Liver (tissue), 9 donors: Measurements from ENCODE around the gene ATP6V0E2. TPM values are rescaled to one million over a fixed set of nuclear protein-coding genes. Genes with fewer than 3 reads are reported as not detected.

Source experiments
- DNase-seq: peaks from one replicate; pipeline ENCODE4 v3.0.0-alpha.2; 2017; ENCODE audit warnings: low spot score
- H3K27ac ChIP-seq, 2 donors: one replicate each; pipeline ENCODE4 v1.7.0; 2013; ENCODE audit warnings: inconsistent platforms in 2 of 2, low read length in 2 of 2, control low read depth in 1 of 2, low read depth in 1 of 2, mild to moderate bottlenecking in 1 of 2
- H3K27me3 ChIP-seq, 4 donors: one replicate each; pipeline versions ENCODE4 v1.6.1 to v1.7.0; 2013; ENCODE audit warnings: low read length in 3 of 4, inconsistent platforms in 1 of 4, mild to moderate bottlenecking in 1 of 4, moderate library complexity in 1 of 4; ENCODE audit not compliant: control insufficient read depth in 4 of 4, insufficient read depth in 4 of 4
- H3K36me3 ChIP-seq, 4 donors: one replicate each; pipeline versions ENCODE4 v1.6.1 to v1.7.0; 2013; ENCODE audit warnings: low read length in 3 of 4, mild to moderate bottlenecking in 3 of 4, low read depth in 1 of 4, moderate library complexity in 1 of 4; ENCODE audit not compliant: control insufficient read depth in 4 of 4, insufficient read depth in 3 of 4
- H3K4me1 ChIP-seq, 4 donors: one replicate each; pipeline versions ENCODE4 v1.6.1 to v1.7.0; 2013; ENCODE audit warnings: low read length in 3 of 4, mild to moderate bottlenecking in 3 of 4, moderate library complexity in 1 of 4; ENCODE audit not compliant: control insufficient read depth in 4 of 4, insufficient read depth in 4 of 4
- H3K4me3 ChIP-seq, 3 donors: one replicate each; pipeline versions ENCODE4 v1.6.1 to v1.7.0; 2013; ENCODE audit warnings: low read length in 3 of 3, control low read depth in 1 of 3, low read depth in 1 of 3, mild to moderate bottlenecking in 1 of 3
- H3K9ac ChIP-seq, 2 donors: one replicate each; pipeline ENCODE4 v1.7.0; 2013; ENCODE audit warnings: low read length in 2 of 2, mild to moderate bottlenecking in 2 of 2, moderate library complexity in 2 of 2, control low read depth in 1 of 2, low read depth in 1 of 2
- H3K9me3 ChIP-seq, 4 donors: one replicate each; pipeline versions ENCODE4 v1.6.1 to v1.7.0; 2013; ENCODE audit warnings: low read length in 3 of 4; ENCODE audit not compliant: control insufficient read depth in 4 of 4
- EGR1 ChIP-seq, 2 donors: IDR thresholded peaks; 2 replicates each; pipeline ENCODE4 v1.6.1; 2016 to 2018; ENCODE audit warnings: antibody characterized with exemption in 2 of 2, low read depth in 2 of 2
- FOXA1 ChIP-seq: IDR thresholded peaks from 2 replicates; pipeline ENCODE4 v1.6.1; 2016; ENCODE audit warnings: antibody characterized with exemption
- FOXA2 ChIP-seq: IDR thresholded peaks from 2 replicates; pipeline ENCODE4 v1.6.1; 2016; ENCODE audit warnings: antibody characterized with exemption
- GABPA ChIP-seq, 2 donors: IDR thresholded peaks in 1 of 2; conservative IDR thresholded peaks in 1 of 2; 2 replicates each; pipeline ENCODE4 v1.6.1; 2016; ENCODE audit warnings: antibody characterized with exemption in 2 of 2, mild to moderate bottlenecking in 1 of 2, moderate library complexity in 1 of 2
- HNF4A ChIP-seq, 2 donors: conservative IDR thresholded peaks; 2 replicates each; pipeline ENCODE4 v1.6.1; 2016; ENCODE audit warnings: antibody characterized with exemption in 2 of 2, mild to moderate bottlenecking in 2 of 2
- HNF4G ChIP-seq: IDR thresholded peaks from 2 replicates; pipeline ENCODE4 v1.6.1; 2016; ENCODE audit warnings: antibody characterized with exemption
- JUND ChIP-seq, 2 donors: IDR thresholded peaks; 2 replicates each; pipeline ENCODE4 v1.6.1; 2016; ENCODE audit warnings: antibody characterized with exemption in 2 of 2
- NR2F2 ChIP-seq: IDR thresholded peaks from 2 replicates; pipeline ENCODE4 v1.6.1; 2016; ENCODE audit warnings: antibody characterized with exemption
- RAD21 ChIP-seq, 2 donors: IDR thresholded peaks; 2 replicates each; pipeline ENCODE4 v1.6.1; 2016; ENCODE audit warnings: antibody characterized with exemption in 2 of 2, mild to moderate bottlenecking in 2 of 2
- RXRA ChIP-seq, 2 donors: IDR thresholded peaks; 2 replicates each; pipeline ENCODE4 v1.6.1; 2017 to 2018; ENCODE audit warnings: antibody characterized with exemption in 2 of 2, mild to moderate bottlenecking in 1 of 2
- SP1 ChIP-seq: IDR thresholded peaks from 2 replicates; pipeline ENCODE4 v1.6.1; 2018; ENCODE audit warnings: antibody characterized with exemption, mild to moderate bottlenecking
- YY1 ChIP-seq: IDR thresholded peaks from 2 replicates; pipeline ENCODE4 v1.6.1; 2016; ENCODE audit warnings: antibody characterized with exemption, mild to moderate bottlenecking
- WGBS: extraction: QIAGEN DNeasy Blood & Tissue Kit; methylation state at CpG from one replicate; pipeline ENCODE4 v1.1.7; 2013; 5-methylcytosine and 5-hydroxymethylcytosine counted together
- polyA plus RNA-seq, 2 donors: library from polyadenylated mRNA; stranded (reverse) in 1 of 2; unstranded in 1 of 2; fragments of 200-250 nt in 1 of 2; fragments of >200 nt in 1 of 2; fragmentation: Nextera tagmentation in 1 of 2; extraction: Ambion mirVana in 1 of 2; gene quantifications; one replicate each; pipeline versions ENCODE4 v1.2.1 to v1.2.3, GENCODE V29; 2013 to 2015
- total RNA-seq, 2 donors: library from RNA; depleted of rRNA; stranded (reverse); fragments of >200 nt; gene quantifications; one replicate each; pipeline ENCODE4 v1.2.3, GENCODE V29; 2014
- TF ChIP-seq, protein P1 (sequence below): IDR thresholded peaks from 2 replicates; pipeline ENCODE4 v1.6.1; 2016; ENCODE audit warnings: antibody characterized with exemption, mild to moderate bottlenecking
- TF ChIP-seq, protein P2 (sequence below): IDR thresholded peaks from 2 replicates; pipeline ENCODE4 v1.6.1; 2016; ENCODE audit warnings: antibody characterized with exemption
- TF ChIP-seq, protein P3 (sequence below): fragments of 150-350 bp; IDR thresholded peaks from 2 replicates; pipeline ENCODE4 v1.5.1; 2017; ENCODE audit warnings: improper control_type of control experiment, low read depth, low read length; ENCODE audit not compliant: missing input control
- TF ChIP-seq, protein P4 (sequence below): IDR thresholded peaks from 2 replicates; pipeline ENCODE4 v1.6.1; 2016; ENCODE audit warnings: antibody characterized with exemption
- TF ChIP-seq, protein P5 (sequence below): IDR thresholded peaks from 2 replicates; pipeline ENCODE4 v1.6.1; 2016; ENCODE audit warnings: antibody characterized with exemption
- donor health status: healthy.
- donor health status: healthy.
- donor health status: healthy.
- donor health status: healthy.
- donor health status: healthy.

The ATP6V0E2 gene
- total and polyA plus RNA-seq, 4 donors = 9.8 to 77.1 (median 47.5) TPM

DNA sequence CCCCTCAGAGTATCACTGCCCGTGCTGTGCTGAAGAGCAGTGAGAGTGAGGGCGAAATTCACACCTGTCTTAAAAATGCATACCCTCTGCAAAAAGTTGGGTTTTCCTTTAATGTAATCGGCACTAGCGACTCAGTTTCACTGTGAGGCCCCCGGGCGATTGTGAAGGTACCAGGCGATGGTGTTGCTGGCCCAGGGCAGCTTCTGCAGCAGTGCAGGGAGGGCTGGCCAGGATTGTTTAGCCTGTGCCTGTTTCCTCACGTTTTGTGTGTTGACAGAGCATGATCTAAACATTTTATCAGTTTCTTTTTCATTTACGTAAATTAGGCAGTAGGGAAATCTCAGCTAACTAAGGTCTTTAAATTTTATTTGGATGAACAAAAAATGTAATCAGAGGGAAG lies 22.3 kb upstream of the ATP6V0E2 start:
- H3K9ac ChIP-seq = no peak overlapping the region
- WGBS = 91% methylated on average over 9 of the region's 9 CpGs

DNA sequence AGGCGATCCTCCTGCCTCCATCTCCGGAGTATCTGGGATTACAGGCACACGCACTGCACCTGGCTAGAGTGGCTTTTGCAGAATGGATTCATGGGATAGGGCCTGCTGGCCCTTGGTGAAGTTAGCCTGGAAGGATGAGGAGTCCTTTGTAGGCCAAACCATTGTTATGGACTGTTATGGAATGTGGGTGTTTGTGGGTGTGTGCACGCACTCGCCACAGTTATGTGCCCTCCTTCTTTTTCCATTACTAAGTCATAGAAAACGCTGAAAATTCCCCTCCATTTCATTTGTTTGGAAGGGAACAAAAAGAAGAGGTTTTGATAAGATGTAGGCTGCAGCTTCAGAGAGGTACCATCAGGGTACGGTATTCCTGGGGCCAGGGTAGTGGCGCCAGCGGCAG lies 20.6 kb upstream of the ATP6V0E2 start:
- H3K9me3 ChIP-seq = no peaks in the 10 kb centered on the region
- no peak overlapping the region for H3K9ac ChIP-seq
- DNase-seq = no peak
- no peak overlapping the region for H3K4me3 ChIP-seq
- peaks cover 0 to 7% (median 4%) of the 10 kb centered on the region in 4 donors for H3K4me1 ChIP-seq
- H3K27me3 ChIP-seq = no peaks in the 10 kb centered on the region
- 98% methylated on average over 9 of the region's 9 CpGs for WGBS
- no peak overlapping the region for H3K27ac ChIP-seq
- TF ChIP-seq JUND (IDR thresholded peaks at IDR 0.05) (no peak), HNF4G (no peak), GABPA (IDR thresholded peaks at IDR 0.05 in 1 of 2, conservative IDR thresholded peaks at IDR 0.05 in 1 of 2) (no peak), SP1 (no peak), FOXA1 (no peak), EGR1 (IDR thresholded peaks at IDR 0.05; ENCODE audit: low read depth in 2 of 2) (no peak), FOXA2 (no peak), RAD21 (IDR thresholded peaks at IDR 0.05) (no peak), NR2F2 (no peak), RXRA (IDR thresholded peaks at IDR 0.05) (no peak), HNF4A (conservative IDR thresholded peaks at IDR 0.05) (no peak), YY1 (no peak)
- TF ChIP-seq, protein P1, sequence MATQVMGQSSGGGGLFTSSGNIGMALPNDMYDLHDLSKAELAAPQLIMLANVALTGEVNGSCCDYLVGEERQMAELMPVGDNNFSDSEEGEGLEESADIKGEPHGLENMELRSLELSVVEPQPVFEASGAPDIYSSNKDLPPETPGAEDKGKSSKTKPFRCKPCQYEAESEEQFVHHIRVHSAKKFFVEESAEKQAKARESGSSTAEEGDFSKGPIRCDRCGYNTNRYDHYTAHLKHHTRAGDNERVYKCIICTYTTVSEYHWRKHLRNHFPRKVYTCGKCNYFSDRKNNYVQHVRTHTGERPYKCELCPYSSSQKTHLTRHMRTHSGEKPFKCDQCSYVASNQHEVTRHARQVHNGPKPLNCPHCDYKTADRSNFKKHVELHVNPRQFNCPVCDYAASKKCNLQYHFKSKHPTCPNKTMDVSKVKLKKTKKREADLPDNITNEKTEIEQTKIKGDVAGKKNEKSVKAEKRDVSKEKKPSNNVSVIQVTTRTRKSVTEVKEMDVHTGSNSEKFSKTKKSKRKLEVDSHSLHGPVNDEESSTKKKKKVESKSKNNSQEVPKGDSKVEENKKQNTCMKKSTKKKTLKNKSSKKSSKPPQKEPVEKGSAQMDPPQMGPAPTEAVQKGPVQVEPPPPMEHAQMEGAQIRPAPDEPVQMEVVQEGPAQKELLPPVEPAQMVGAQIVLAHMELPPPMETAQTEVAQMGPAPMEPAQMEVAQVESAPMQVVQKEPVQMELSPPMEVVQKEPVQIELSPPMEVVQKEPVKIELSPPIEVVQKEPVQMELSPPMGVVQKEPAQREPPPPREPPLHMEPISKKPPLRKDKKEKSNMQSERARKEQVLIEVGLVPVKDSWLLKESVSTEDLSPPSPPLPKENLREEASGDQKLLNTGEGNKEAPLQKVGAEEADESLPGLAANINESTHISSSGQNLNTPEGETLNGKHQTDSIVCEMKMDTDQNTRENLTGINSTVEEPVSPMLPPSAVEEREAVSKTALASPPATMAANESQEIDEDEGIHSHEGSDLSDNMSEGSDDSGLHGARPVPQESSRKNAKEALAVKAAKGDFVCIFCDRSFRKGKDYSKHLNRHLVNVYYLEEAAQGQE = no peak
- TF ChIP-seq, protein P2, sequence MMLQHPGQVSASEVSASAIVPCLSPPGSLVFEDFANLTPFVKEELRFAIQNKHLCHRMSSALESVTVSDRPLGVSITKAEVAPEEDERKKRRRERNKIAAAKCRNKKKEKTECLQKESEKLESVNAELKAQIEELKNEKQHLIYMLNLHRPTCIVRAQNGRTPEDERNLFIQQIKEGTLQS = no peak
- TF ChIP-seq, protein P3, sequence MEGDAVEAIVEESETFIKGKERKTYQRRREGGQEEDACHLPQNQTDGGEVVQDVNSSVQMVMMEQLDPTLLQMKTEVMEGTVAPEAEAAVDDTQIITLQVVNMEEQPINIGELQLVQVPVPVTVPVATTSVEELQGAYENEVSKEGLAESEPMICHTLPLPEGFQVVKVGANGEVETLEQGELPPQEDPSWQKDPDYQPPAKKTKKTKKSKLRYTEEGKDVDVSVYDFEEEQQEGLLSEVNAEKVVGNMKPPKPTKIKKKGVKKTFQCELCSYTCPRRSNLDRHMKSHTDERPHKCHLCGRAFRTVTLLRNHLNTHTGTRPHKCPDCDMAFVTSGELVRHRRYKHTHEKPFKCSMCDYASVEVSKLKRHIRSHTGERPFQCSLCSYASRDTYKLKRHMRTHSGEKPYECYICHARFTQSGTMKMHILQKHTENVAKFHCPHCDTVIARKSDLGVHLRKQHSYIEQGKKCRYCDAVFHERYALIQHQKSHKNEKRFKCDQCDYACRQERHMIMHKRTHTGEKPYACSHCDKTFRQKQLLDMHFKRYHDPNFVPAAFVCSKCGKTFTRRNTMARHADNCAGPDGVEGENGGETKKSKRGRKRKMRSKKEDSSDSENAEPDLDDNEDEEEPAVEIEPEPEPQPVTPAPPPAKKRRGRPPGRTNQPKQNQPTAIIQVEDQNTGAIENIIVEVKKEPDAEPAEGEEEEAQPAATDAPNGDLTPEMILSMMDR = no peak
- TF ChIP-seq, protein P4, sequence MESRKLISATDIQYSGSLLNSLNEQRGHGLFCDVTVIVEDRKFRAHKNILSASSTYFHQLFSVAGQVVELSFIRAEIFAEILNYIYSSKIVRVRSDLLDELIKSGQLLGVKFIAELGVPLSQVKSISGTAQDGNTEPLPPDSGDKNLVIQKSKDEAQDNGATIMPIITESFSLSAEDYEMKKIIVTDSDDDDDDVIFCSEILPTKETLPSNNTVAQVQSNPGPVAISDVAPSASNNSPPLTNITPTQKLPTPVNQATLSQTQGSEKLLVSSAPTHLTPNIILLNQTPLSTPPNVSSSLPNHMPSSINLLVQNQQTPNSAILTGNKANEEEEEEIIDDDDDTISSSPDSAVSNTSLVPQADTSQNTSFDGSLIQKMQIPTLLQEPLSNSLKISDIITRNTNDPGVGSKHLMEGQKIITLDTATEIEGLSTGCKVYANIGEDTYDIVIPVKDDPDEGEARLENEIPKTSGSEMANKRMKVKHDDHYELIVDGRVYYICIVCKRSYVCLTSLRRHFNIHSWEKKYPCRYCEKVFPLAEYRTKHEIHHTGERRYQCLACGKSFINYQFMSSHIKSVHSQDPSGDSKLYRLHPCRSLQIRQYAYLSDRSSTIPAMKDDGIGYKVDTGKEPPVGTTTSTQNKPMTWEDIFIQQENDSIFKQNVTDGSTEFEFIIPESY = no peak
- TF ChIP-seq, protein P5, sequence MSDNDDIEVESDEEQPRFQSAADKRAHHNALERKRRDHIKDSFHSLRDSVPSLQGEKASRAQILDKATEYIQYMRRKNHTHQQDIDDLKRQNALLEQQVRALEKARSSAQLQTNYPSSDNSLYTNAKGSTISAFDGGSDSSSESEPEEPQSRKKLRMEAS = no peak
- H3K36me3 ChIP-seq = peaks cover 0 to 3% (median 1%) of the 10 kb centered on the region in 4 donors

More for the DNA sequence above, 22.3 kb upstream of the ATP6V0E2 start:
- Histone ChIP-seq H3K4me1 (peaks cover 0 to 7% (median 4%) of the 10 kb centered on the region in 4 donors), H3K9me3 (no peaks in the 10 kb centered on the region), H3K4me3 (no peak overlapping the region), H3K27ac (no peak overlapping the region), H3K27me3 (no peaks in the 10 kb centered on the region), H3K36me3 (peaks cover 0 to 6% (median 2%) of the 10 kb centered on the region in 4 donors)
- DNase-seq = no peak
- TF ChIP-seq, protein P4 = no peak
- TF ChIP-seq, protein P5 = no peak
- TF ChIP-seq SP1 (no peak), RAD21 (IDR thresholded peaks at IDR 0.05) (no peak), YY1 (no peak), FOXA2 (no peak), NR2F2 (no peak)
